HG03565 (cell line): ENCODE data around the gene CIB1.

ENCODE experiments used
- ATAC-seq: cut with Tn5 transposase; IDR thresholded peaks from one replicate; pipeline ENCODE4 v1.9.1; 2021; ENCODE audit warnings: mild to moderate bottlenecking, moderate library complexity; ENCODE audit not compliant: unreplicated experiment

CIB1 gene

GRCh38 chr15:90219421-90220141, 14.2 kb downstream of the CIB1 start:
- ATAC-seq: no peak

DNA sequence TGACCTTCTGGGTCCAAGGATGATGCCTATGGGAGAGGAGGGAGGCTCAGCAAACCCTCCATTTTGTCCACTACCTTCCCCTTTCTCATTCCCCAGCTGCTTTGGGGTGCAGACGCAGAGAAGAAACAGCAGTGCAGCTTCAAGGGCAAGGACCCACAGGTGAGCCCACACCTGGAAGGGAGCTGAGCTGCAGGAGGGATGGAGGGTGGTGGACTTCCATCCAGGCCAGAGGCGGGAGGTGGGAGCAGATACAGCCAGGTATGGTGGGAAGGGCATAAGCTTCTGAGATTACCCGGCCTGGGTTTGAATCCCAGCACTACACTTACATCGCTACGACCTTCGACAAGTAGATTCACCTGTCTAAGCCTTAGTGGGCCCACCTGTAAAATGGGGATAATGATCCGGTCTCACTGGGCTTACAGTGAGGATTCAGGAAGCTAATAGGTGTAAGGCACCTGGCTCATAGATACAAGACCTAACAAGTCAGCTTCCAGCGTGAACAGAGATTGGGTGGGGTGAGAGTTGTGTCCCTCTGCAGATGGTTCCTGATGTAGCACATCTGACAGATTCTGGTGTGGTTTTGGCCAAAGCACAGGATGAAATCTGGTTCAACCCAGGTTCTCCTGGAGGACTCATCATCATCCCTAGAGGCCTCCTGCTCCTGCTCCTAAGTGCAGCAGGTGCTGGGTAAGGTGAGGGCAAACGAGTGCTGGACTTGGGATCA, 15.9 kb downstream of the CIB1 start:
- no peak for ATAC-seq

DNA sequence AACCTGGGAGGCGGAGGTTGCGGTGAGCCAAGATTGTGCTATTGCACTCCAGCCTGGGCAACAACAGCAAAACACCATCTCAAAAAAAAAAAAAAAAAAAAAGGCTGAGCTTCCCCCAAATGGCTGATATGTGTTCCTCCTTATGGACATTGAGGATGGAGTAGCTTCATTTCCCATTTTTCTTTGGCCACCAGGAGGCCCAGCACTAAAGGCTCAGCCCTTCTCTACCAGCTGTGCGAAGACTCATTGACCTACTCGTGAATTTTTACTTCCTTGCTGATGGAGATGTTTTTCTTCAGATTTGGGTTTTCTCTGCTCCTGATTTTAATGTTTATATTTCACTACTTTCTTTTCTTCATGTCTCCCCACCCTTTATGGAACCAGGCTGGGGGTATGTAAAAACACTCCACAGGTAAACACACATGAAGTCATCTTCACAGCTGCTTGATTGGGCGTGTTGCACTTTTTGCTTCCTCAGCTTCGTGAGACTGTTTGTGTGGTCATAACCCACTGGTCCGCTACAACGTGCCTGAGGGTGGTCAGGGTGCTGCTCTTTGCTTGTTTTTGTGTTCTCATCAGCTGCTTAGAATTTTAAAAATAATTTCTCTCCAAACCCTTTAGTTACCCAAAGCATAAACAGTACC, 19.1 kb downstream of the CIB1 start:
- ATAC-seq: no peak

GRCh38 chr15:90213818-90214204, 19.9 kb downstream of the CIB1 start:
- no peak for ATAC-seq

GRCh38 chr15:90213122-90213817, 20.5 kb downstream of the CIB1 start:
- ATAC-seq: no peak

DNA sequence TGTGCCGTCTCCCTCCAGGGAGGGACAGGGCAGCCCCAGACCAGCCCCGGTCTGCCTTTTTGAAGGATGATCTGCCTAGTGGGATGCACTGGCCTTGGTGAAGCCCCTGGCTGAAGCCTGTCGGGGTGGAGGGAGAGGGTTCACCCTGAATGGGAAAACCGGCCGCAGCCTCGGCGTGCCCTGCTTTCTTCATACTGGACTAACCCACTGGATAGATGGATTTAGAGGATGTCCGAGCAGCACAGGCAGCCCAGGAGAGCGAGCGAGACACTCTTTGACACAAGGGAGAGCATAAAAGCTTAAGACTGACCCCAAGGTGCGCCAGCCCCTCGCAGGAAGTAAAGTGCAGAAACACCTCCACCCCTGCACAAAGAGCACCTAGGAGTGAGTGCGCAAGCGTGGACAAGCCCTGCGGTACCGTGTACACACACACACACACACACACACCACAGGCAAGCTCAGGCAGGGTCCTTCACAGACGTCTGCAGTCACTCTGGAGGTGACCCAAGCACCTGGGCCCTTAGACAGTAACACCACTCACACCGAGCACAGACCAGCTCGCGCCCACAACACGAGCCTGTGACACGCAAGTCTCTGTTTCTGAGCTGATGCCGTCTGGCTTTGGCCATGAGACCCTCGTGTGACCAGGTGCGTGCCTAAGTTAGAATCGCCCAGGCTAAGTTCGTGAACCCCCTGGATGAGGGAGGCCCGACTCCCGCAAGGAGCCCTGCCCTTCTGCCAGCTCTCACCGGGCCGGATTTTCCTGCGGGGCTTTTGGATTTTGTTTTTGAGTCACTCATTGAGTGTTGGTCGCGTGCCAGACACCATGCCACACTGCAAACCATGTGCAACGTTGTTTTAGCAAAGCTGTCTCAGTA, 21.3 kb downstream of the CIB1 start:
- no peak for ATAC-seq

DNA sequence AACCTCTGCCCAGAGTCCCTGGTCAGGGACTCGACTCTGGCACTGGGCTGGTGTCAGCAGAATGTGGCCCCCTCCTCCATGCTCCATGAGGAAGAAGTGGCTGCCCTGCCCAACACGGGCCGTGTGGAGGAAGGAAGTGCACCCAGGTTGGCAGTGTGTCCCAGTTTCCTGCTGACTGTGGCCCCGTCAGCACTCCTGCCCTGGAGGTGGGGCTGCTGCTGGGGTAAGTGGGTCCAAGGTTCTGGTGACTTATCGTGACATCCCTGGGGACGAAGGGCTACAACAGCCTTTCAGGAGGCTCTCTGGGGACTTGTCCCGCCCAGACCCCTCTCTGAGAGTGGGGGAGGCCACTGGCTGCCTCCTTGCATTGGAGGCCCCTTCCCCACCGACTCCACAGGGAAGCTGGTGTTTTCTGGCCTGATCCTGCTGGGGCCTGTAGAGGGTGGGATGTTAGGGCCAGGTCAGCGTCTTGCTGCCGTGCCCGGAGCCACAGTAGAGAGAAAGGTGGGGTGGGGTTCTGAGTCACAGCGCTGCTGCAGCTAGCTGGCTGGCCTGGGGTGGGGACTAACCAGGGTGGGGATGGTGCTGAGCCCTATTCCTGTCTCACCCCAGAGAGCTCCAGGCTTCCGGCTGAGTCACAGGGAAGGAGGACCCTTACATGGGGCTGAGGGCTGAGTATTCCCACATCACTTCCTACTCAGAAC, 22.1 kb downstream of the CIB1 start:
- no peak for ATAC-seq

GRCh38 chr15:90211009-90211408, 22.7 kb downstream of the CIB1 start:
- ATAC-seq: no peak

DNA sequence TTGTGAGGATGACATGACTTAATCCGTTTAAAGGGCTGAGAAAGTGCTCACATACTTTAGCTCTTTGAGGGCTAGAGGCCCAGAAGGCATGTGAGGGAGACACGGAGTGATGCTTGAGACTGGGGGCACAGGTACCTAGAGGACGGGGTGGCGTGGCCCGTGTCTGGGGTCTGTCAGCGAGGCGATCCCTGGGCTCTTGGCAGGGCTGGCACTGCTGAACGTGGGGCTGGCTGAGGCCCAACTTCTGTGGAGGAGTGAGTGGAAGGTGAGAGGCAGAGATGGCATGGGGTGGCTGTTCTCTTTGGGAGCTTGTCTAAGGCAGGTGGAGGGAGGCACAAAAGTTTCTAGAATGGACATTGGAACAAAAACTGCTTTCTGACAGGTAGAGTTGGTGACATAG, 23.1 kb downstream of the CIB1 start:
- ATAC-seq: no peak

GRCh38 chr15:90209591-90209990, 24.1 kb downstream of the CIB1 start:
- no peak for ATAC-seq

DNA sequence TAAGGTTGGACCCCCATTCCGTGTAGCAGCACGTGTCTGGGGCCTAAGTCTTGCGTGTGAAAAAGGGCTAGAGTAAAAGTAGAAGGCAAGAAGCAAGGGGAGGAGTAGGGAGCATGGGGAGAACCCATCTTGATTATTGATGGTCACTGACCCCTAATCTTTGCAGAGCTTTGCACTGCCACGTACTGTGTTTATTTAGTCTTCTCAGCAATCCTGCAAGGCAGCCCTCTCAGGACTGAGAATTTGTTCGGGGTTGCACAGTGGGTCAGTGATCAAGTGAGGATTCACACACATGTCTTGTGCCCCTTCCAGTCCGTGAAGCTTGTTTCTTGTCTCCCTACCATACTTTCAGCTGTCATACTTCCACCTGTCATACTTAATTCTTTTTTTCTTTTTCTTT, 25.4 kb downstream of the CIB1 start:
- ATAC-seq: no peak

DNA sequence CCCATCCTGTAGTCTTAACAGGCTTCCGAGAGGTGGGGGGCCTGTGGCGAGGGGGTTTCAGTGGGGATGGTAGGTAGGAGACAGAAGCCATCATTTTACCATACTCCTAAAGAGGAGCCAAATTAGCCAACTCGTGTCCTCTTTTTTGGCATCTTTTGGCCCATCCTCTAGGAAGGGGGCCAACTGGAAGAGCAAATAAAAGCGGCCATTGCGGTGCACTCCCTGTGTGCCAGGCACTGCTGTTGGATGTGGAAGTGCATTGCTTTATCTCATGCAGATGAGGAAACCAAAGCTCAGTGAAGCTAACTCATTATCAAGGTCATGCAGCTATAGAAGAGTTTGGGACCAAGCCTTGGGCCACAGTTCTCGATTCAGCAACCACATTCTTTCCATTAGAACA, 26.5 kb downstream of the CIB1 start:
- ATAC-seq: no peak

- no peak for ATAC-seq
Observed at GRCh38 chr15:90205886-90206285, 27.9 kb downstream of the CIB1 start.

GRCh38 chr15:90205050-90205848, 28.5 kb downstream of the CIB1 start:
- no peak for ATAC-seq

GRCh38 chr15:90203922-90204321, 29.8 kb downstream of the CIB1 start:
- no peak for ATAC-seq

DNA sequence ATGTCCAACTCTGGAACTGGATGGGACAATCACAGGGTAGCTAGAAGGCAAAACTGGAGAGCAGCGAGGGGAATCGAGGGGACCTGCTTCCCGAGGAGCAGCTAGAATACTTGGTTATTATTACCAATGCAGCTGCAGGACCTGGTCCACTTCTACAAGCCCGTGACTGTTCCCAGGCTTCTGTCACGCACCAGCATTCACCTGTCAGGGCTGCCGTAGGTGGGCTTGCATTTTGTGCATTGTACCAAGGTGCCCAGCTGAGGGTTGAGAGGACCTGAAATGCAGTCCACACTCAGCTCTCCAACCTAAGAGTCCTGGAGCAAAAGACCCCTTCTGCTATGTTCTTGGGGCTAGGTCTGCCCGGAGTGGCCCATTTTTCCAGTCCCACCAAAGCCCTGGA, 30.3 kb downstream of the CIB1 start:
- ATAC-seq: no peak

DNA sequence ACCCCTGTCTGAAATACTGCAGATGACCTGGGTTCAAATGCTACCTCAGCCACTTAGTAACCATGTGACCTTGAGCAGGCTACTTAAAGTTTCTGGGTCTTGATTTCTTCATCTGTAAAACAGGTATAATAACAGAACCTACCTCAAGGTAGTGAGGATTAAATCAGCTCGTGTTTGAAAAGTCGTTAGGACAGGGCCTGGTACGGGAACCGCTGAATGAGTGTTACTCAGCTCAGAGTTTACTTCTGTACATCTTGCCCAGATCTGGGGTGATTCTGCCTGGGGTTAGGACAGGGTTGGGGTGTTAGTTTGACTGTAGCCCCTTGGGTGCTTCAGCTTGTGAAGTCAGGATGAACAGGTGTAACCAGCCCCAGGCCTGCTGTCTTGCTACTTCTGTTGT, 30.8 kb downstream of the CIB1 start:
- ATAC-seq: no peak

DNA sequence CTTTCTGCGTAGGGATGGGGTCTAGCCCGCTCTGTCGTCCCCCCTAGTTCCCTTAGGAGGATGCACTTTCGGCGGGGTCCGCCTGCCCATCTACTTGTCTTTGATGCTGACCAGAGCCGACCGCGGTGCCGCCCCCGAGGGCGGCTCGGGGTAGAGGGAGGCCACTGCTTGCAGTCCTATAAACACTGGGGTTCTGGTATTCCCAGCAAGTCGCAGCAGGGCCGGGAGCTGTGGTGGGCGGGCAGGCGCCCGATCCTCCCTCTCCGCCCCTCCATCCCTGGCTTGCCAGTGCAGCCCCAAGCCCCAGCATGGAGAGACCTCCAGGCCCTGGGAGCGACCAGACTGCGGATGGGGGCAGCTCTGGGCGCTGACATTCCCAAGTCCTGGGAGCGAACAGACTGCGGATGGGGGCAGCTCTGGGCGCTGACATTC, 31.8 kb downstream of the CIB1 start:
- ATAC-seq: no peak
